Stimulated activated CD4-positive, alpha-beta T cell treated with anti-CD3 and anti-CD28 coated beads, Interleukin-15, amount 100 ng/mL, for 1 hour (primary cell): Measurements from ENCODE around the gene ASF1B.
"Not testable (repeated sequence)": the region's sequence is repeated elsewhere in the genome, so short reads cannot be mapped to it uniquely, and the experiment has no call there.

ENCODE experiments used
- DNase-seq, 2 donors: peaks; one replicate each; pipeline ENCODE4 v3.0.0-alpha.2; 2020; ENCODE audit warnings: low read depth in 1 of 2, low spot score in 1 of 2

ASF1B gene

DNA sequence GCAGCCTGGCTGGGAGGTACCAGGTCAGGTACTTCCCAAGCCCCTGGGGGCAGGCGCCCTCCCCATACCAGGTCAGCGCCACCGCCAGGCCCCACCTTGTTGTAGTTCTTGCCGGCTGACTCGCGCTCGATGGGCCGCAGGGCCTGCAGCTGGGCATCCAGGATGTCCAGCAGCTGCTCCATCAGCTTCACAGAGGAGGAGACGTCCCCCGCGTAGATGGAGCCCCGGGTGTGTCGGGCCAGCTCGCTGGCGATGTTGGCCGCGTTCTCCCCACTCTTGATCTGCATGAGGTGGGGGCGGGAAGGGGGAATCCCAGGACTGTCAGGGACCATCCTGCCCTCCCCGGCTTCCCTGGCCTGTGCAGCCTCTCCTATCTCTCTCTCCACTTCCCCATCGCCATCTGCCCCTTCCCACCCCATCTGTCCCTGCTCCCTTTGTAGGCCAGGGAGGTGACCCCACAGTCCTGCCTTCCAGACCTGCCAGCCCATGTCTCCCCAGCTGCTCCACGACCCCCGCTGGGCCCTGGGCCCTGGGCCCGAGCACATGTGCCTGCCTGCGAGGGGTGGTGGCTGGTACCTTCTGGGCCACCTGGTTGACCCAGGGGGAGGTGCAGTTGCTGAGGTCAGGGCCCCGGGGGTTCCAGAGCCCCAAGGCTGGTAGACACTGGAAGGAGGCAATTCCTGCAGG lies 23.8 kb upstream of the ASF1B start:
- no peak for DNase-seq

DNA sequence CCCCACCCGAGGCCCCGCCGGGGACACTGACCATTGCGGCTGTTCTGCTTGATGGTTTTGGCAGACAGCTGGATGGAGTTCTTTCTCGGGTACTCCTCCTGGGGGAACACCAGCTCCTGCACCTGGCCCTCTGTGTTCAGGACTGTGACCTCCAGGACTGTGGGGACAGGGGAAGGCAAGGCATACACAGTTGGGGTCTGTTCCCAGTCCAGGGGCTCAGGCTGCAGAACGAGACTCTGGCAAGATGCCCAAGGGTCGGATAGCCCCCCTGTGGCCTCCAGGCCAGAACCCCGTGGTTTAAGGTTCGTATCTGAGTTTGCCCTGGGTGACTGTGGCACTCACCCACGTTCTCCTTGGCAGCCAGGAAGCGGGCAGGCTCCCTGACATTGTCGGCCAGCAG lies 22.7 kb upstream of the ASF1B start:
- no peak for DNase-seq

DNA sequence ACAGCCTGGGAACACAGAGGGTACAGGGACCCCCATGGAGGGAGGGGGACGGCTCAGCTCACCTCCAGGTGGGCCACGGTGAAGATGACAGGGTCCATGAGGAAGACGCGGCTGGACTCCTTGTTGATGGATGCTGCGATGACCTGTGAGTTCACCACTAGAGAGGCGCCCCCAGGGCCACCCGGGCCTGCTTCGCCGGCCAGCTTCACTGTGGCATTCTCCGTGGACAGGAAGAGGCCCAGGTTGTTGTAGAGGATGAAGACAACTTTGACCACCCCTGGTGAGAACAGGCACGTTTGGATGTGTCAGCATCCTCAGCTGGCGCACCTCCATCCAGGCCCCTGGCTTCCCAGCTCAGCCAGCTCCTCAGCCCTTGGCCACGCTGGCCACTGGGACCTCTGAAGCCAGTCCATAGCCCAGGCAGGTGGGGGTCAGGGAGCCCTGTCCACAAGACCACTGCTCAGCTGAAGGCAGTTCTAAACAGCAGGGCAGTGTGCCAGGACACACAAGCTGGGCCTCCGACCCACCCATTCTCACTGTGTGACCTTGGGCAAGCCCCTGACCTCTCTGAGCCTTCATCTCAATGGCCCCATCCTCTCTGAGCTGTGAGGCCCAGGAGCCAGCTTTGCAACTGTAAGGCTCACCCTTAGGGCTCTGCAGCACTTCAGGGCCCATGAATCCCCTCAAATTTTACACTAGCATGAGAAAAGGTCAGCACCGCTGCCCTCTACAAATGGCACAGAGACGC lies 22.1 kb upstream of the ASF1B start:
- no peak for DNase-seq

DNA sequence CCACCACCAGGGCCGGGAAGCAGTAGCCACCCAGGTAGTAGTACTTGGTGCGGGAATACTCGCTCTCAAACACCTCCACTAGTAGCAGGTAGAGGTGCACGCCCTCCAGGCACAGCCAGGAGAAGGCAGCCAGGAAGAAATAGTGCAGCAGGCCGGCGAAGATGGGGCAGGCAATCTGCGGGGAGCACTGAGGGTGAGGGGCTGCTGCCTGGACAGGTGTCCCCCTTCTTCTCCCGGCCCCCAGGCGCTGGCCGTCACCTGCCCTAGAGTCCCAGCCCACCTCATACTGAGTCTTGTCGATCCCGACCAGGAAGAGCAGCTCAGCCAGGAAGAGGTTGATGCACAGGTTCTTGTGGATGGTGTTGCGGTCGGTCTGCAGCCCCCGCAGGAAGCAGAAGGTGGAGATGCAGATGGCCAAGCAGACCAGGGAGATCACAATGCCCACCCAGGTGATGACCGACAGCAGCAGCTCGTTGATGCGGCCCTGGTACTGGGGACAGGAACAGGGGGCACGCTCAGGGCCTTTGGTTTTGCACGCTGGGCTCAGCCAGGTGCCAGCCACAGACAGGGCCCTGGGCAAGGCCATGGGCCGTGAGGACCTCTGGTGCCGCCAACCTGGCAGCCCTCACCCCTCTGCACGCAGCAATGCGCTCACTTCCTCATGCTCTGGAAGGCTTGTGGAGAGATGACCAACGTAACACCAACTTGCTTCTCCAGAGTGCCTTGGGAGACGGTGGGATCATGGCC lies 20.8 kb upstream of the ASF1B start:
- DNase-seq = no peak

DNA sequence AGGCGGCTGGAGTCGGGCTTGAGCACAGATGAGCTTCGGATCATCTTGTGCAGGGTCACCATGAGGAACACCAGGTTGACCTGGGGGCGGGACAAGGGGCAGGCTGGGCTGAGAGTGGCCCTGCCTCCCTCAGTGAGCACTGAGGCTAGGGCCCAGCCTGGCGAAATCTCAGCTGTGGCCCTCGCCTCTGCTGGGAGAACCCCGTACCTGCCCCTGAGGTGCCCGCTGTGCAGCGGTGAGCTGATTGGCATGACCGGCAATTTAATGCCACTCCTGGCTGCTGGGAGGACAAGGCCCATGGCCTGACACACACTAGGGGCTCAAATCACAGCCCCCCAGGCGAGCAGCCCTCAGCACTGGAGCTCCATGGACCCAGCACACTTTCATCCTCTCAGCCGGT lies 19.7 kb upstream of the ASF1B start:
- no peak for DNase-seq

DNA sequence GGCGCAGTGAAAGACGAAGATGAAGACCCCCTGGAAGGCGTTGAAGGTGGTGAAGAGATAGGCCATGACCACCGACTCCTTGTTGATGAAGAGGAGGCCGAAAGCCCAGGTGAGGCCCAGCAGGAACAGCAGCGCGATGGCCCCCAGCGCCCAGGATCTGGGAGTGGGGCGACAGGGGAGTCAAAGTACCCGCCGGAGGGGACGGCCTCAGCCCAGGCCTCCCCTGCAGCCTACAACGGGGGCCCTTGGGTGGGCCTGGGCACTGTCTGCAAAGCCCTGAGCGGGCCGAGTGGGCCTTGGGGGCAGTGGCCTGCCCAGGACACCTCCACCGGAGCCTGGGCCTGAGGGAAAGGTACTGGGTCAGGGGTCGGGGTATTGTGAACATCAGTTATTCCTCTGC lies 19.0 kb upstream of the ASF1B start:
- no peak for DNase-seq

DNA sequence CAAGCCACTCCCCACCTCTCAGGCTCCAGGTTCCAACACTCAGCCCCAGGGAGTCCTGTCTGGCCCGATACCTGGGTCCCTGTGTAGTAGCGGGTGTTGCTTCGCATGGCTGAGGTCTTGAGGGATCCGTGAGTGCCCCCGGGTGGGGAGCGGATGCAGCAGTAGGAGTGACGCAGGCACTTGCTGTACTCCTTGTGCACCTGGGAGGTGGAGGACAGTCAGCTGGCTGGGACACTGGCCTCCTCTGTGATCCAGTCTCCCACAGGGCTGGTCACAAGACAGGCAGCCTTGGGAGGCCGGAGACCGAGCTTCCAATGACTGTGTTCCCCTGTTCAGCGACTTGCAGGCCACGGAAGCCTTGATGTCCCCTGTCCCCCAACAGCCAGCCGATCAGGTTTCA lies 16.3 kb upstream of the ASF1B start:
- no peak for DNase-seq

DNA sequence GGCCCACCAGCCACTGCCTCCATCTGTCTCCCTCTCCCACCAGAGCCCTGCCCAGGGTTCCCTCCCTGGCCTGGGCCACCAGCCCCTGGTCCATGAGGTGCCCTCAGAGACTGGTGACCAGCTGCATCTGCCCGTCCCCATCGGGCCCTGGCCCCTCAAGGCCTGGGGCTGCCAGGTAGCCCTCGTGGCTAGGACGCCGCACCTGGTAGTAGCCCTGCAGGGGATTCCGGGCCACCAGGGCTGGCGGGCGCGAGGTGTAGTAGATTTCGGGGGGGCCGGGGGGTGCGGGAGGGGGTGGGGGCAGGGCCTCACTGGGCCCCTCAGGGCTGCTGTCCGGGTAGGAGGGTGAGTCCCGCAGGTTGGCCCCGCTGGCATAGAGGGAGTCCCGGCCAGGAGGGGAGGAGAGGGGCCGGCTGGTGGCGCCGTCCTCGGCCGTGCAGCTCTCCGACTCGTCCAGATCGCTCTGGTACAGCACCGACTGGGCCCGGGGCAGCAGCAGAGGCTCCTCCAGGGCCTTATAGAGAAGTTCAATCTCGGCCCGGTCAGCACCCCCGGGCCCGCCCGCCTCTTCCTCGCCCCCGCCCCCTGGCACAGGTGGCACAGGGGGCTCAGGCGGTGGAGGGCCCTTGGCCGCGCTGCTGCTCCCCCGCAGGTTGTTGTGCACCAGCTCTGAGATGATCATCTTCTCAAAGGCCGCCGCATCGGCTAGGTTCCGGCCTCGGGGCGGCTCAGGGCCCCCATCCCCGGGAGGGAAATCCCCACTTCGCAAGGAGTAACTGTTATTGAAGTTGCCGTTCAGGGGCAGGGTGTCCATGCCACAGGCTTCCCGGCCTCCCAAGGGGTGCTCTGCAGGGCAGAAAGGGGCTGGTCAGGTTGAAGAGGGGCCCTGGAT lies 14.6 kb upstream of the ASF1B start:
- DNase-seq = no peak

DNA sequence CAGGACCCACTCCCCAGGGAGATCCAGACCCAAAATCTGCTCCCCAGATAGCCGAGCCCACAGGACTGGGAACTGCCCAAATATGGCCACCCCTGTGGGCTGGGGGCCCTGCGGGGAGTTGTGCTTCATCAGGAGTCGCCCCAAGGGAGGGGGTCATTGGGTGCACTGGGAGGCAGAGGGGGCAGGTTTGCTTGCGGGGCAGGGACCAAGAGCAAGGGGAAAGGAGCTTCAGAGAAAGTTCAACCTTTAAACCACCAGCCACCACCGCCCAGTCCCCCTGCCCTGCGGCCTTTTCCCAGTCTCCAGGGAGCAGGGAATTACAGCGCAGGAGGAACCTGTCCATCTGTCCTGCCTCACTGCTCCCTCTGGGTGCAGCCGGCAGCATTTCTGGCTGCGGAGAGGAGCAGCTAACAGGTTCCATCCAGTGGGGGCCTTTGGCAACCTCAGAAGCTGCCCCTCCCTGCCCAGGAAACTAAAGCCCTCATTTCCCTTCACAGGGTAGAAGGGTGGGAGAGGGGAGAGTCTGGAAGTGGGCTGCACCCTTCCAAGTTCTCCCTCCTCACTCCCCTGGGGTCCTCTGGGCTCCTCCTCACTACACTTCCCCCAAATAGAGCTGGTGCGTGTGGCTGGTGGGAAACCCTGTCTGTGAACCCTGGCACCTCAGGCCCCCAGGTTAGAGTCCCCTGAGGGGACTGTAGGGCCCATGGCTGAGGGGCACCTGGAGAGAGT lies 13.8 kb upstream of the ASF1B start:
- no peak for DNase-seq

DNA sequence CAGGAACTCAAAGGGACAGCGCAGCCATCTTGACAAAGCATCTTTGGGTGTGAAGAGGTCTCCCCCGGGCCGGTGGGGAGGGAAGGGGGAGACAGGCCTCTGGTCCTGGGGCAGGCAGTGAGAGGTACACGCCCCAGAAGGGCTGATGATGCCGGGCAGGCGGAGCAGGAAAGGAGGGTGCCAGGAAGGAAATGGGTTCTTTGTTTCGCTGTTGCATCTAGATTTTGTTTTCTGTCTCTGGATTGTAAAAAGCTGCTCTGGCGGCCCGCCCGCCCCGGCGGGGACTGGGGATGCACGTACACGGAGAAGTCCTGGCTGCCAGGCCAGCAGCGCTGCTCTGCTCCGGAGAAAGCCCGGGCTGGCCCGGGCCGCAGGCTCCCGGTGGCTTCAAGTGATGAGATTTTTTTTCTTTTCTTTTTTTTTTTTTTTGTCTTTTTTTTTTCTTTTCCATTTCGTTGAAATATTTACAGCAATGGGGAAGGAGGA lies 13.2 kb upstream of the ASF1B start:
- peak; percentile 26 to 36 for DNase-seq

DNA sequence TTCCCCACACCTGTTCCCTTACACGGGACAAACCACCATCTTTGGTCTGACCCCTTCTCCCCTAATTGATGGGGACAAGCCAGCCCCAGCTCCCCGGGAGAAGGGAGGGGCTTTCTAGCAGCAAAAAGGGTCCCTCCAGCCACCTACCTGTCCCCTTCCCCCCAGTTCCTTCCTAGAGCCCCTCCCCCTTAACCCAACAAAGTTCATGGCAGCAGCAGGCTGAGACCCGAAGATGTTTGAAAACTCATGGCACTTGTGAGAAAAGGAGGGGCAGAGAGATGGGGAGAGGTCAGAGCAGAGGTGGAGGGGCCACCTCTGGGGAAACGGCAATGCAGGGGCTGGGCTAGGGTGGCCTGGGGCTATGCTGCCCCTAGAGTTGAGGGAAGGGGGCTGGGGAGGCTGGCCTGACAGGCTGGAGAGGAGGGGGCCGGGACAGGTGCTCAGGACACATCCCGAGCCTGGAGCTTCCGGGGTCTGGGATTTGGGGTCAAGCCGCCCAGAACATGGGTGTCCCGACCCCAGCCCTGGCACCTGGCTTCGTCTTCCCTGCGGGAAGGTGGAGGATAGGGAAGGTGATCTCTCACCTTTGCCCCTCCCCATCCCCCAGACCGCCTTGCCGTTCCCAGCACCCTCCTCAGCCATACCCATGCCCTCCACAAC lies 12.5 kb upstream of the ASF1B start:
- DNase-seq = no peak

DNA sequence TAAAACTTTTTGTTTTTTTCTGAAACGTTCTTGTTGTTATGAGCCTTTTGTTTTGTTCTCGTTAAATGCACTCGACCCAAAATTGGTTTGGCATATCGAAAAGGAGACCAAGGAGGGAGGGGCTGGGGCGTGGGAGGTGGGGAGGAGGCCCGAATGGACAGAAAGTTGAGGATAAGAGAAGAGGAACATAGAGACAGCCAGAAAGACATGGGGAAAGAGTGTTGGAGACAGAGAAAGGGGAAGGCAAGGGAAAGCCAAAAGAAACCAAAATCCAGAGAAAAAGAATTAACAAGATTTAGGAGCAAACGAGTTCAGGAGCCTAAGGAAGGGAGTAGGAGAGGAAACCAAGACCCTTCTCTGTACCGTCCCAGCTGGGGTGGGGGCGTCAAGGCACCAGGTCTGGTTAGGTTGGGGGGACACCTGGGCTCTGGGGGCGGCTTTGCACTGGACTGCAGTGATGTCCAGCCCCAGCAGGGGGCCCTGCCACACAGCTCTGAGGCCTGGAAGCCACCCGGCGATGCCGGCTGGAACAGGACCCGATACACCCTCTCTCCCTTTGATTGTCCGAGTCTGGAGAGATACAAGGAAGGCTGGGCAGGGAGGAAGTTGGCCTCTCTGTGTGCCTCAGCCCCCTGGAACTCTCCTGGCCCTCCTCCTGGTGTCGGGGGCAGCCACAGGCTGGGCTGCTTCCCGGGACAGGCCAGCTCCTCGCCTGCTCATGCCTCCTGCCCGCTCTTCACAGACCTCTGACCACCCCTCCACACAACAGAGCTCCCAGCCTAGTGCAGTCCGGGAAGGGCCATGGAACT lies 11.6 kb upstream of the ASF1B start:
- peak; percentile 23 to 38 for DNase-seq

DNA sequence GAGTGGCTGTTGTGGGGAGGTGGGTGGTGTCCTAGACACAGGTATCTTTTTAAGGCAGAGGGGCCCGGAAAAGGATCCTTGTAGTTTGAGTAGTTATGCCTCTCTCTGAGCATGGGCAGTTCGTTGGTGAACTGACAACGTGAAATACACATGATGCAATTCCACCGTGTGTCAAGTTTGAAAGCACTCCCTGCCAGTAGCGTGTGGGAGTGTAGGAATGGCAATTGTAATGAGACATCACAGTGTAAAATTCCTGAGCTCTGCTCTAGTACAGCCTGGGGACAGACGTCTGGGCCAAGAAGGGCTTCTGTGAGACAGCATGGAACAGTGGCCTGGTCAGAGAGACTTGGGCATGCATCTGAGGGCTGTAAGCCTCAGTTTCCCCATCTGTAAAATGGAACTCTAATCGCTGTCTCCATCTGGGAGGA lies 10.4 kb upstream of the ASF1B start:
- no peak for DNase-seq

DNA sequence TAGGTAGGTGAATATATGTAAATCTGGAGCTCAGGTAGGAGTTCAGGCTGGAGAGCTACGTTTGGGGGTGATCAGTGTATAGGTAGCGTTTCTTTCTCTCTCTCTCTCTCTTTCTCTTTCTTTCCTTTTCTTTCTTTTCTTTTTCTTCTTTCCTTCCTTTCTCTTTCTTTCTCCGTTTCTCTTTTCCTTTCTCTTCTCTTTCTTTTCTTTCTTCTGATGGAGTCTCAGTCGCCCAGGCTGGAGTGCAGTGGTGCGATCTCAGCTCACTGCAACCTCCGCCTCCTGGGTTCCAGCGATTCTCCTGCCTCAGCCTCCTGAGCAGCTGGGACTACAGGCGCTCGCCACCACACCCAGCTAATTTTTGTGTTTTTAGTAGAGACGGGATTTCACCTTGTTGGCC lies 9.8 kb upstream of the ASF1B start:
- DNase-seq = not testable (repeated sequence)

DNA sequence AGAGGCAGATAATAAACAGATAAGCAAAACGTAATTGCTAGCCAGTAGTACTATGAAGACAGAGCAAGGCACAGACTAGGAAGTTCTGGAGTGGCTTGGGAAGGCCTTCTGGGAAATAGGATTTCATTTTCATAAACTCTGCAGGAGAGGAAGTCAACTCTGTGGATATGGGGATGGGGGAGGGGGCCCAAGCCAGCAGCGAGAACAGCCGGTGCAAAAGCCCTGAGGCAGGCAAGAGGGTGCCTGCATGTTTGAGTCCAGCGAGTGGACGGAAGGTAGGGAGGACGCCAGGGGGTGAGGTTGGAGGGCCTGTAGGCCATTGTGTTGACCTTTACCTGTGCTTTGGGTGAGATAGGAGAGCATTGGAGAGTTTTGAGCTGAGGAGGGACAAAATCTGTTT lies 9.0 kb upstream of the ASF1B start:
- DNase-seq = no peak

DNA sequence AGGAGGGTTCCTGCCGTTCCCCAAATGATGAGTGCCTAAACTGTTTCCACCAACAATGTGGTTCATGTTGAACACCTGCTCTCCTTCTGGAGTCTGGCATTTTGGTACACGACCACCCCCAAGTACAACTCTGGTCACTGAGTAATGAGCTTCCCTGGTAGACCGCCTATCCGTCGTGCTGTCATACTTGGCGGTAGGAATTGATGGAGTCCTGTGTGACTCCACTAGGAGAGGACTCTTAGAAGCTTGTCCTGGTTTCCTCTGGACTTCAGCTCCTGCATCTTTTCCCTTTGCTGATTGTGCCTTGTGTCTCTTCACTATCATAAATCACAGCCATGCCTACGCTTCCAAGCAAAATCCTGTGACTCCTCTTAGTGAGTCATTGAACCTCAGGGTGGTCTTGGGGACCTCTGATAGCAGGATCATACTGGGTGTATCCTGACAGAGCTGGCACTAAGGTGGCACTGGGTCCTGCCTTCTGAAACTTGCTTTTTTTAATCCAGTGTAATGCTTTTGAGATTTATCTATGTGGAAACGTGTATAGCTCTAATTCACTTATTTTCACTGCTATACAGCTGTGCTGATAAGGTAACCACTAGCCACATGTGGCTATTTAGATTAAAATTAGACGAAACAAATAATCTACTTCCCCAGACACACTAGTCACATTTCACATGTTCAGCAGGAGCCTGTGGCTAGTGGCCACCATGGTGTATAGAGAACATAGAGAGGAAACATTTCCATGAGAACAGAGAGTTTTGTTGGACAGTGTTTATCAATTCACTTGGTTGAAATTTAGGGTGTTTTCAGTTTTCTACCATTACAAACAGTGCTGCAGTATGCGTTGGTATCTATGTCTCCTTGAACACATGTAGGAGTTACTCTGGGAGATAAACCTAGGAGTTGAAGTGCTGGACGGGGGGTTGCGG lies 6.1 kb upstream of the ASF1B start:
- DNase-seq = no peak

DNA sequence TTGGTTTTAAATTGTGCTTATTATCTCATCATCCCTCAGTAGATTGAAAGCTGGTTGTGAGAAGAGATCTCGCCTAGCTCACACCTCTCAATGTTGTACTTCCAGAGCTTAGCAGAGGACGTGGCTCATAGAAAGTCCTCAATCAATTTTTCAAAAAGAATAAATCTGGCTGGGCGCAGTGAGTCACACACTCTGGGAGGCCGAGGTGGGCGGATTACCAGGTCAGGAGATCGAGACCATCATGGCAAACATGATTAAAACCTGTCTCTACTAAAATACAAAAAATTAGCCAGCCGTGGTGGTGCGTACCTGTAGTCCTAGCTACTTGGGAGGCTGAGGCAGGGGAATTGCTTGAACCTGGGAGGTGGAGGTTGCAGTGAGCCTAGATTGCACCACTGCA lies 4.7 kb upstream of the ASF1B start:
- no peak for DNase-seq

DNA sequence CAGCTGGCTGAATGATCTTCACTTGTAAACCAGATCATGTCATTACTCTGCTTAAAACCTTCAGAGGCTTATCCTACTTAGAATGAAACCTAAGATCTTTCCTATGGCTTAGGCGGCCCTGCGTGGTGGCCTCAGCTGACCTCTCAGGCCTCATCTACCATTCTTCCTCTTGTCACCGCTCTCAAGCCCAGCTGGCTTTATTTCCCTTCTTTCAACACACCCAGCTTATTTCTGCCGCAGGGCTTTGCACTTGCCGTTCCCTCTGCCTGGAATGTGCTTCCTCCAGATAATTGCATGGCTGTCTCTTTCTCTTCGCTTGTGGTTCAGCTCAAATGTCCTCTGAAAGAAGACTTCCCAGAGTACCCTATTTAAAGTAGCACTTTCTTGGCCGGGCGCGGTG lies 3.6 kb upstream of the ASF1B start:
- DNase-seq = no peak
